Mesendoderm (in vitro differentiated cells): Measurements from ENCODE around the gene TMIE.

ENCODE experiments used
- DNase-seq: peaks from one replicate; pipeline ENCODE4 v3.0.0; 2013
- H2AK5ac ChIP-seq: 2 replicates; pipeline ENCODE4 v1.6.1; 2013; ENCODE audit warnings: low read length, inconsistent platforms
- H2BK120ac ChIP-seq: 2 replicates; pipeline ENCODE4 v1.6.1; 2013; ENCODE audit warnings: low read depth, mild to moderate bottlenecking, low read length, moderate library complexity, mixed read lengths
- H2BK15ac ChIP-seq: replicated peaks from 2 replicates; pipeline ENCODE4 v1.6.1; 2013; ENCODE audit warnings: low read depth, mild to moderate bottlenecking, moderate library complexity
- H2BK5ac ChIP-seq: 2 replicates; pipeline ENCODE4 v1.6.1; 2013; ENCODE audit warnings: low read length, inconsistent platforms
- H3K18ac ChIP-seq: 2 replicates; pipeline ENCODE4 v1.6.1; 2013; ENCODE audit warnings: mild to moderate bottlenecking, low read length, mixed read lengths
- H3K23ac ChIP-seq: one replicate; pipeline ENCODE4 v1.6.1; 2013; ENCODE audit warnings: low read length
- H3K27ac ChIP-seq: 2 replicates; pipeline ENCODE4 v1.5.1; 2013; ENCODE audit warnings: low read depth, mild to moderate bottlenecking, inconsistent platforms, low read length, moderate library complexity
- H3K27me3 ChIP-seq: 2 replicates; pipeline ENCODE4 v1.6.1; 2013; ENCODE audit warnings: low read length, control low read depth, mild to moderate bottlenecking, inconsistent platforms; ENCODE audit not compliant: insufficient read depth, poor library complexity
- H3K36me3 ChIP-seq: 2 replicates; pipeline ENCODE4 v1.6.1; 2013; ENCODE audit warnings: low read length, inconsistent platforms; ENCODE audit not compliant: control insufficient read depth, insufficient read depth
- H3K4ac ChIP-seq: one replicate; pipeline ENCODE4 v1.6.1; 2013; ENCODE audit warnings: low read depth, mild to moderate bottlenecking, low read length, moderate library complexity
- H3K4me1 ChIP-seq: 2 replicates; pipeline ENCODE4 v1.6.1; 2013; ENCODE audit warnings: low read depth, low read length, inconsistent platforms; ENCODE audit not compliant: control insufficient read depth
- H3K4me2 ChIP-seq: 2 replicates; pipeline ENCODE4 v1.6.1; 2013; ENCODE audit warnings: low read length
- H3K4me3 ChIP-seq: 2 replicates; pipeline ENCODE4 v1.5.1; 2013; ENCODE audit warnings: mild to moderate bottlenecking, low read length
- H3K56ac ChIP-seq: one replicate; pipeline ENCODE4 v1.6.1; 2013; ENCODE audit warnings: low read length
- H3K79me1 ChIP-seq: 2 replicates; pipeline ENCODE4 v1.6.1; 2013; ENCODE audit warnings: low read length, inconsistent platforms
- H3K79me2 ChIP-seq: 2 replicates; pipeline ENCODE4 v1.6.1; 2013; ENCODE audit warnings: mild to moderate bottlenecking, low read length; ENCODE audit not compliant: control insufficient read depth, insufficient read depth
- H3K9ac ChIP-seq: 2 replicates; pipeline ENCODE4 v1.6.1; 2013; ENCODE audit warnings: low read length, inconsistent platforms
- H4K5ac ChIP-seq: one replicate; pipeline ENCODE4 v1.6.1; 2013; ENCODE audit warnings: low read length
- H4K8ac ChIP-seq: one replicate; pipeline ENCODE4 v1.6.1; 2013; ENCODE audit warnings: low read depth, mild to moderate bottlenecking, control low read depth, low read length, moderate library complexity
- WGBS: extraction: QIAGEN DNeasy Blood & Tissue Kit; methylation state at CpG from one replicate; pipeline ENCODE4 v1.1.7; 2013; ENCODE audit warnings: low lambda C conversion rate, missing lambda C conversion rate; ENCODE audit not compliant: insufficient coverage; ENCODE audit errors: extremely low coverage; 5-methylcytosine and 5-hydroxymethylcytosine counted together

The TMIE gene

GRCh38 chr3:46713050-46713897, 12.1 kb downstream of the TMIE start:
- Histone ChIP-seq H3K27me3 (no peaks in the 10 kb centered on the region), H3K23ac (no peak overlapping the region), H4K5ac (no peak overlapping the region), H3K4me1 (no peaks in the 10 kb centered on the region), H3K79me2 (no peaks in the 10 kb centered on the region), H3K79me1 (no peaks in the 10 kb centered on the region), H2BK5ac (no peak overlapping the region), H2BK15ac (no peak overlapping the region), H3K27ac (no peak overlapping the region), H2BK120ac (no peak overlapping the region), H3K4me3 (no peak overlapping the region), H3K9ac (no peak overlapping the region), H3K18ac (no peak overlapping the region), H3K36me3 (no peaks in the 10 kb centered on the region), H3K4me2 (no peak overlapping the region), H3K56ac (no peak overlapping the region), H2AK5ac (no peak overlapping the region), H4K8ac (no peak overlapping the region), H3K4ac (no peak overlapping the region)
- no peak for DNase-seq
- WGBS = no CpG with 5 or more reads among the region's 14 CpGs

DNA sequence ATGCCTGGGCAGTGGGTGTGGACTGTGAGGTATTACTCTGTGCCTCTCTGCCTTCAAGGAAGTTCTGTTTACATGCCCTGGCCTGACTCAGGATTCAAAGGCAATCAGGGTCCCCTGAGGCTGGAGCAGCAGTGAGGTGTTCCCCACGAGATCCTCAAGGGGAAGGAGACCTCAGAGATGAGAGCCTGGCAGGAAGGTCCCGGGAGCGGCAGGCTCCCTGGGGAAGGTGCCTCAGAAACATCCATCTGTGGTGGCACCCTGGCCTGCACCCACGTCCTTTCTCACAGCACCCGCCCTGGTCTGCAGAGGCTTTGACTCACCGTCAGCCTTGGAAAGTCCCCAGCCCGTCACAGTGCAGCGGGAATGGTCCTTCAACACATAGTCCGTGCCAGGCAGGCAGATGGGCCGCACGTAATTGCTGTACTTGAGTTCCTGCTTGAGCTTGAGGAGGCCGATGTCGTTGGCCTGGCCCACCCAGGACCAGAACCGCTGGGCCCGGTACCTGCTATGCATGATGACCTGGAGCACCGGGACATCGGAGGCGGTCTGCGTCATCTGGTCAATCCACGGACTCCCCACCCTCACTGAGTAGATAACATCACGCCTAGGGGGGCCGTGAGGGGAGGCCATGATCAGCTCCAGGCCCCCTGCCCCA, 12.8 kb downstream of the TMIE start:
- no CpG with 5 or more reads among the region's 22 CpGs for WGBS
- Histone ChIP-seq H3K36me3 (no peaks in the 10 kb centered on the region), H3K79me1 (no peaks in the 10 kb centered on the region), H4K8ac (no peak overlapping the region), H3K27ac (no peak overlapping the region), H3K79me2 (no peaks in the 10 kb centered on the region), H3K4me2 (no peak overlapping the region), H2BK120ac (no peak overlapping the region), H3K4ac (no peak overlapping the region), H2BK15ac (no peak overlapping the region), H3K56ac (no peak overlapping the region), H2BK5ac (no peak overlapping the region), H3K18ac (no peak overlapping the region), H3K4me1 (no peaks in the 10 kb centered on the region), H3K9ac (no peak overlapping the region), H4K5ac (no peak overlapping the region), H2AK5ac (no peak overlapping the region), H3K27me3 (no peaks in the 10 kb centered on the region), H3K4me3 (no peak overlapping the region), H3K23ac (no peak overlapping the region)
- no peak for DNase-seq

DNA sequence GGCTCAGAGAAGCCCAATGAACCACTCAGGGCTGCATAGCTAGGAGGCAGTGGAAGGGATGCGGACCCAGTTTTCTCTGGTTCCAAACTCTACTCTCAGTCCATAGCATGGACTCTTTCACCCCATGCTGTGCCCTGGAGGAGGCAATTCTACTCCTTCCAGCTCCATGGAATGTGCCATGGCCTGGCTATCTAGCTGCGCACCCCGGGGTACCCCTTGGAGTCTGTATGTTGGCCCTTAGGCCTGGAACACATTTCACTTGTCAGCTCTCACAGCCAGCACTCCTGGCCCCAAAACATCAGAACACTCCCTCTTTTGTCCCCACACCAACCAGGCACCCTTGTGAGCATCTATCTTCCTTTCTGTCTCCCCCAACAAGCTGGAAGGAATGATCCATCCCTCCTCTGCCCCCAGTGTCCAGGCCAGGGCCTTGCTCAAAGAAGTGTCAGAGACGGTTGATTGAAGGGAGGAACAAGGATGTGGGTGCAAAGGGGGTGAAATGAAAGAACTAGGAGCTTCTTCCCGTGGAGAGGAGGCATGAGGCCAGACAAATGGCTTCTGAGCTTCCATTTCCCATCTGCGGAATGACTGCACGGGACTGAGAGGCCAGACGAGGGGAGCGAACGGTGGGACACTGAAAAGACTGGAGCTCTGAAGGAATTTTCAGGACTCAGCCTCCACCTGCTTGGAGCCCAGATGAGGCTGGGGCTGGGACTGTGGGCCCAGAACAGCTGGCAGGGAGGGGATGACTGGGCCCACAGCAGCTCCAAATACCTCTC, 13.7 kb downstream of the TMIE start:
- H3K18ac ChIP-seq = no peak overlapping the region
- H3K4me3 ChIP-seq = no peak overlapping the region
- H4K8ac ChIP-seq = no peak overlapping the region
- no peaks in the 10 kb centered on the region for H3K79me2 ChIP-seq
- H3K56ac ChIP-seq = no peak overlapping the region
- H2BK15ac ChIP-seq = no peak overlapping the region
- H4K5ac ChIP-seq = no peak overlapping the region
- H3K36me3 ChIP-seq = no peaks in the 10 kb centered on the region
- no peaks in the 10 kb centered on the region for H3K4me1 ChIP-seq
- no peak for DNase-seq
- no peaks in the 10 kb centered on the region for H3K79me1 ChIP-seq
- H3K23ac ChIP-seq = no peak overlapping the region
- no peak overlapping the region for H2AK5ac ChIP-seq
- no peak overlapping the region for H3K27ac ChIP-seq
- no peak overlapping the region for H2BK120ac ChIP-seq
- H3K9ac ChIP-seq = no peak overlapping the region
- no peak overlapping the region for H3K4ac ChIP-seq
- H3K4me2 ChIP-seq = no peak overlapping the region
- no peak overlapping the region for H2BK5ac ChIP-seq
- WGBS = no CpG with 5 or more reads among the region's 10 CpGs
- H3K27me3 ChIP-seq = no peaks in the 10 kb centered on the region

DNA sequence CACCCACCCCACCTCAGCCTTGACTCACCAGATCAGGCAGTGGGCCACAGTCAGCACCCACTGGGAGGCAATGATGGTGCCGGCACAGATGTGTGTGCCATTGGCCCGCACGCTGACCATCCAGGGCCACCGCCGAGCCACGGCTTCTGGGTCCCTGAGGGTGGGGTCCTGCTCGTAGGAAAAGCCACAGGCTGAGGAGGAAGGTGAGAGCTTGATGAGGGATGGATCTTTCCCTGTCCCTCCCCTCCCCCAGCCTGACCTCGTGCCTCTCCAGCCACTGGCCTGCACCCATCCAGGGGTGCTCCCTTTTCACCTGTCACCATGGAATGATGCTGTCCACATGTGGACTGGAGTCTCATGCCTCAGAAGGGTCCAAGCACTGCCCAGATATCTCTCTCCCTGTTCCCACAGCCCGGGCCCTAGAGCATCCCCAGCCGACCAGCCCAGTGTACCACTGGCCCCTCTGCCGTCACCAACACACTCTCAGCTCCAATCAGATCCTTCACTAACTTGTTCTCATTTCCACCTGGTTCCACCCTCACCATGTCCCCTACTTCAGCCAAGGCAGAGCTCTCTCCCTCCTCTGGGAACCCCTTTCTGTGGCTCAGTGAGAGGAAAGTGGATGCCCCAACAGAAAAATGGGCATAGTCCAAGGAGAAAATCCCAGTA, 14.4 kb downstream of the TMIE start:
- no peaks in the 10 kb centered on the region for H3K79me2 ChIP-seq
- H3K18ac ChIP-seq = no peak overlapping the region

DNA sequence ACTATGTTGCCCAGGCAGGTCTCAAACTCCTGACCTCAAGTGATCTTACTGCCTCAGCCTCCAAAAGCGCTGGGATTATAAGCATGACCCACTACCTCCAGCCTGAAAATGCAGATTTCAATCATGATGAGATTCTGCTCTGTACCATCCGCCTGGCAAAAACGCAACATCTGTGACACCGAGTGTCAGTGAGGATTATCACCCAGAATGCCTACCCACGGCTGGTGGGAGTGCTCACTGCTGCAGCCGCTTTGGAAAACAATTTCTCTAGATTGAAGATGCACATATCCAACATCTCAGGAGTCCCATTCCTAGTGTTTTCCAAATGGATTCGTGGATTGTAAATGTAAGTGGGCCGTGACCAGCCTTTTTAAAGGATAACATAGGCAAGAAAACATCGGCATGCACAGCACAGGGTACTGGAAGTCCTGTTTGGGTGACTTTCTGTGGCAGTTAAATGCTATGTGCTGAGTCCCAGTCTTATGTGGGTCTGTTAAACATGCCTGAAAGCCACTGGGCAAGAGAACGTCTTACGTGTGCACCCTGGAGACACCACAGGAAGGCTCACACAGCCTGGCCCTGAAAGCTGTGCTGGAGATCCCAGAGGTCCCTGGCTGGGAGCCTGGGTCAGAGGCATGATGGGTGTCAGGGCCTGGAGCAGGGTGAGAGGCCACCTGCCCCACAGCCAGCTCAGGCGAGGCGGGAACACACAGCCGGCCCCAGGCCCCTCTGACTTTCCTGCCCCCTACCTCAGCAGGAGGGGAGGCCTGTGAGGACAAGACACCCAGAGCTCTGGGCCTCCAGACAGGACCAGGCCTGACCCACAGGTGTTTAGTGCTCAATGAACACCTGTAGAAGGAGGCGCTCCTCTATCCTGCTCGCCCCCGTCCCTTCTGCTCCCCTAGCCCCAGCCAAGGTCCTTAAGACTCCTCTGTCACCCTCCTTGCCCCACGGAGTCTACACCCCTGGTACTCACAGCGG, 15.6 kb downstream of the TMIE start:
- Histone ChIP-seq H2BK15ac (no peak overlapping the region), H3K23ac (no peak overlapping the region), H3K4ac (no peak overlapping the region), H4K8ac (no peak overlapping the region), H3K36me3 (no peaks in the 10 kb centered on the region), H3K79me1 (no peaks in the 10 kb centered on the region), H3K4me1 (no peaks in the 10 kb centered on the region), H2AK5ac (no peak overlapping the region), H3K27me3 (no peaks in the 10 kb centered on the region), H3K27ac (no peak overlapping the region), H3K56ac (no peak overlapping the region), H3K4me3 (no peak overlapping the region), H3K9ac (no peak overlapping the region), H3K18ac (no peak overlapping the region), H3K79me2 (no peaks in the 10 kb centered on the region), H3K4me2 (no peak overlapping the region), H4K5ac (no peak overlapping the region), H2BK5ac (no peak overlapping the region), H2BK120ac (no peak overlapping the region)
- WGBS = no CpG with 5 or more reads among the region's 19 CpGs
- no peak for DNase-seq

More for the DNA sequence above, 14.4 kb downstream of the TMIE start:
- Histone ChIP-seq H3K4me2 (no peak overlapping the region), H2BK15ac (no peak overlapping the region), H3K4me1 (no peaks in the 10 kb centered on the region), H3K4me3 (no peak overlapping the region), H3K23ac (no peak overlapping the region), H2BK5ac (no peak overlapping the region), H3K27ac (no peak overlapping the region), H3K27me3 (no peaks in the 10 kb centered on the region), H2AK5ac (no peak overlapping the region), H3K9ac (no peak overlapping the region), H3K4ac (no peak overlapping the region), H3K56ac (no peak overlapping the region), H2BK120ac (no peak overlapping the region), H4K8ac (no peak overlapping the region), H3K36me3 (no peaks in the 10 kb centered on the region), H4K5ac (no peak overlapping the region), H3K79me1 (no peaks in the 10 kb centered on the region)
- WGBS = no CpG with 5 or more reads among the region's 11 CpGs
- no peak for DNase-seq
